ENCODE results near the gene WDR20. TPM values are rescaled to one million over a fixed set of nuclear protein-coding genes. Genes with fewer than 3 reads are reported as not detected.
"Not testable (repeated sequence)": the region's sequence is repeated elsewhere in the genome, so short reads cannot be mapped to it uniquely, and the experiment has no call there.

The WDR20 gene
- total RNA-seq, 4 donors from 2014 or later: 16.0 to 21.9 (median 19.1) TPM

DNA sequence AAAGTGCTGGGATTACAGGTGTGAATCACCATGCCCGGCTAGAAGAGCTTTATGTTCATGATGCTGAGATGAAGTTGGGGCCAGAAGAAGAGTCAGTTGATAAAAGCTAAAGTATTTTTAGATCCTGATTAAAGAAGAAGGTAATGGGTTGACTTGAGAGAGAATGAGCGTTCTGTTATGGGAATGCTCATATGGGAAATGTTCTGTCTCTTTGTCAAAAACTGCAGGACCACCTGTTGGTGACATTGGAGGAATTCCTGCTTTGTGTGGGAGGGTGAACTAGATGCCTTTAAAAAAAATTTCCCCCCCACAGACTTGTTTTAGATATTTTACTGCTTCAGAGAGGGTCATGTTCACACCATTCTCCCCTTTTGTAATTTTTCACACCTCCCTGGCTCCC lies 6.7 kb downstream of the WDR20 start:
- intact Hi-C loops (cut with DNase I): no loop called here
- Histone ChIP-seq H3K27ac (no peak overlapping the region), H3K4me3 (no peak overlapping the region), H3K4me1 (peaks cover 0 to 44% (median 8%) of the 10 kb centered on the region in 3 donors), H3K36me3 (peaks cover 0 to 33% (median 0%) of the 10 kb centered on the region in 3 donors), H3K27me3 (no peaks in the 10 kb centered on the region), H3K9me3 (no peaks in the 10 kb centered on the region)
- TF ChIP-seq, protein P1, sequence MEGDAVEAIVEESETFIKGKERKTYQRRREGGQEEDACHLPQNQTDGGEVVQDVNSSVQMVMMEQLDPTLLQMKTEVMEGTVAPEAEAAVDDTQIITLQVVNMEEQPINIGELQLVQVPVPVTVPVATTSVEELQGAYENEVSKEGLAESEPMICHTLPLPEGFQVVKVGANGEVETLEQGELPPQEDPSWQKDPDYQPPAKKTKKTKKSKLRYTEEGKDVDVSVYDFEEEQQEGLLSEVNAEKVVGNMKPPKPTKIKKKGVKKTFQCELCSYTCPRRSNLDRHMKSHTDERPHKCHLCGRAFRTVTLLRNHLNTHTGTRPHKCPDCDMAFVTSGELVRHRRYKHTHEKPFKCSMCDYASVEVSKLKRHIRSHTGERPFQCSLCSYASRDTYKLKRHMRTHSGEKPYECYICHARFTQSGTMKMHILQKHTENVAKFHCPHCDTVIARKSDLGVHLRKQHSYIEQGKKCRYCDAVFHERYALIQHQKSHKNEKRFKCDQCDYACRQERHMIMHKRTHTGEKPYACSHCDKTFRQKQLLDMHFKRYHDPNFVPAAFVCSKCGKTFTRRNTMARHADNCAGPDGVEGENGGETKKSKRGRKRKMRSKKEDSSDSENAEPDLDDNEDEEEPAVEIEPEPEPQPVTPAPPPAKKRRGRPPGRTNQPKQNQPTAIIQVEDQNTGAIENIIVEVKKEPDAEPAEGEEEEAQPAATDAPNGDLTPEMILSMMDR (IDR thresholded peaks at IDR 0.05): no peak
- no peak for TF ChIP-seq POLR2A (IDR thresholded peaks at IDR 0.05)
- DNase-seq: no peak
- 63 to 80% methylated on average over 2 of the region's 2 CpGs for WGBS, 2 donors

DNA sequence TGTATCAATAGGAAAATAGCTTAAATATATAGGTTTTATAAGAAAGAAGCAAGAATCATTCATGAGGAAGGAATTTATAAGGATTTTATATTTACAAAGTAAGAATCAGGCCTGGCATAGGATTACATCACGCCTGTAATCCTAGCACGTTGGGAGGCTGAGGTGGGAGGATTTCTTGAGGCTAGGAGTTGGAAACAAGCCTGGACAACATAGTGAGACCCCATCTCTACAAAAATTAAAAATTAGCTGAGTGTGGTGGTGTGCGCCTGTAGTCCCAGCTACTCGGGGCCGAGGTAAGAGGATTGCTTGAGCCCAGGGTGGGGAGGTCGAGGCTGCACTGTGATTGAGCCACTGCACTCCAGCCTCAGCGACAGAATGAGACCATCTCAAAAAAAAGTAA lies 10.4 kb downstream of the WDR20 start:
- Histone ChIP-seq H3K27ac (no peak overlapping the region), H3K9me3 (no peaks in the 10 kb centered on the region), H3K4me3 (no peak overlapping the region), H3K27me3 (no peaks in the 10 kb centered on the region), H3K4me1 (peaks cover 0 to 39% (median 0%) of the 10 kb centered on the region in 3 donors), H3K36me3 (peaks cover 0 to 44% (median 0%) of the 10 kb centered on the region in 3 donors)
- no peak for DNase-seq
- 91 to 97% methylated on average over 7 of the region's 7 CpGs for WGBS, 2 donors
- intact Hi-C loops (cut with DNase I): no loop called here
- TF ChIP-seq, protein P1 (IDR thresholded peaks at IDR 0.05): no peak
- TF ChIP-seq POLR2A (IDR thresholded peaks at IDR 0.05): no peak

- Histone ChIP-seq H3K9me3 (no peaks in the 10 kb centered on the region), H3K4me1 (peaks cover 0 to 37% (median 0%) of the 10 kb centered on the region in 3 donors), H3K27ac (no peak overlapping the region), H3K36me3 (peaks cover 0 to 38% (median 0%) of the 10 kb centered on the region in 3 donors), H3K27me3 (no peaks in the 10 kb centered on the region), H3K4me3 (no peak overlapping the region)
- no peak for TF ChIP-seq POLR2A (IDR thresholded peaks at IDR 0.05)
- TF ChIP-seq, protein P1 (IDR thresholded peaks at IDR 0.05): no peak
- no peak for DNase-seq
- WGBS, 2 donors: 92 to 100% methylated on average over 1 of the region's 1 CpG
- intact Hi-C loops (cut with DNase I): no loop called here
Observed at GRCh38 chr14:102150744-102151143, 11.0 kb downstream of the WDR20 start.

GRCh38 chr14:102151411-102151810 lies 11.7 kb downstream of the WDR20 start:
- intact Hi-C loops (cut with DNase I); H3K27me3 ChIP-seq; H3K4me3 ChIP-seq; H3K9me3 ChIP-seq; H3K27ac ChIP-seq; DNase-seq: not testable (repeated sequence)
- Histone ChIP-seq H3K4me1 (peaks cover 0 to 32% (median 0%) of the 10 kb centered on the region in 3 donors), H3K36me3 (peaks cover 0 to 35% (median 0%) of the 10 kb centered on the region in 3 donors)
- WGBS, 2 donors: 86 to 87% methylated on average over 3 of the region's 3 CpGs

DNA sequence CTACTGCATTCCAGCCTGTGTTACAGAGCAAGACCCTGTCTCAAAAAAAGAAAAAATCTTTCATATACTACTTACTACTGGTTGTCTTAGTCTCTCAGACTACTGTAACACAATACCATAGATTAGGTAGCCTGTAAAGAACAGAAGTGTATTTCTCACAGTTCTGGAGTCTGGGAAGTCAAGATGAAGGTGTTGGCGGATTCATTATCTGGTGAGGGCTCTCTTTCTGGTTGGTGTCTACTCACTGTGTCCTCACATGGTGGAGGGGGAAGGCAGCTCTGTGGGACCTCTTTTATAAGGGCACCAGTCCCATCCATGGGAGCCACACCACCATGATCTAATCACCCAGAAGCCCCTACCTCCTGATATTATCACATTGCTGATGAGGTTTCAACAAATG lies 14.4 kb downstream of the WDR20 start:
- TF ChIP-seq, protein P1 (IDR thresholded peaks at IDR 0.05): no peak
- no peak for TF ChIP-seq POLR2A (IDR thresholded peaks at IDR 0.05)
- H3K9me3 ChIP-seq: no peaks in the 10 kb centered on the region
- no peaks in the 10 kb centered on the region for H3K27me3 ChIP-seq
- H3K27ac ChIP-seq: no peak overlapping the region
- intact Hi-C loops (cut with DNase I): no loop called here
- H3K4me3 ChIP-seq: no peak overlapping the region
- 100% methylated on average over 1 of the region's 1 CpG for WGBS, 2 donors
- H3K4me1 ChIP-seq: peaks cover 0 to 19% (median 0%) of the 10 kb centered on the region in 3 donors
- H3K36me3 ChIP-seq: peaks cover 0 to 39% (median 0%) of the 10 kb centered on the region in 3 donors
- no peak for DNase-seq

Measured in esophagus squamous epithelium (tissue), 5 donors.